ENCODE data around the gene ZNF358.
"Not testable (repeated sequence)": the region's sequence is repeated elsewhere in the genome, so short reads cannot be mapped to it uniquely, and the experiment has no call there.

Gene ZNF358

GRCh38 chr19:7535998-7536695 is 20.2 kb downstream of the ZNF358 start:
- DNase-seq (ENCODE audit: low spot score), result no peak

DNA sequence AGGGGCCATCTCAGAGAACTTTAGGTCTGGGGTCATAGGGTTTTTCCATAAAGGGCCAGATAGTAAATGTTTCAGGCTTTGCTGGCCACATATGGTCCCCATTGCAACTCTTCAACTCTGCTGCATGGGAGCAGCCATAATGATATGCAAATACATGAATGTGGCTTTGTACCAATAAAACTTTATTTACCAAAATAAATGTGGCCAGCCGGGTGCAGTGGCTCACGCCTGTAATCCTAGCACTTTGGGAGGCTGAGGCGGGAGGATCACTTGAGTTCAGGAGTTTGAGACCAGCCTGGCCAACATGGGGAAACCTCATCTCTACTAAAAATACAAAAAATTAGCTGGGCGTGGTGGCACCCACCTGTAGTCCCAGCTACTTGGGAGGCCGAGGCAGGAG is 23.1 kb downstream of the ZNF358 start:
- DNase-seq (ENCODE audit: low spot score), result not testable (repeated sequence)

- no peak for DNase-seq (ENCODE audit: low spot score)
These were observed 24.0 kb downstream of the ZNF358 start for GRCh38 chr19:7539827-7540425.

DNA sequence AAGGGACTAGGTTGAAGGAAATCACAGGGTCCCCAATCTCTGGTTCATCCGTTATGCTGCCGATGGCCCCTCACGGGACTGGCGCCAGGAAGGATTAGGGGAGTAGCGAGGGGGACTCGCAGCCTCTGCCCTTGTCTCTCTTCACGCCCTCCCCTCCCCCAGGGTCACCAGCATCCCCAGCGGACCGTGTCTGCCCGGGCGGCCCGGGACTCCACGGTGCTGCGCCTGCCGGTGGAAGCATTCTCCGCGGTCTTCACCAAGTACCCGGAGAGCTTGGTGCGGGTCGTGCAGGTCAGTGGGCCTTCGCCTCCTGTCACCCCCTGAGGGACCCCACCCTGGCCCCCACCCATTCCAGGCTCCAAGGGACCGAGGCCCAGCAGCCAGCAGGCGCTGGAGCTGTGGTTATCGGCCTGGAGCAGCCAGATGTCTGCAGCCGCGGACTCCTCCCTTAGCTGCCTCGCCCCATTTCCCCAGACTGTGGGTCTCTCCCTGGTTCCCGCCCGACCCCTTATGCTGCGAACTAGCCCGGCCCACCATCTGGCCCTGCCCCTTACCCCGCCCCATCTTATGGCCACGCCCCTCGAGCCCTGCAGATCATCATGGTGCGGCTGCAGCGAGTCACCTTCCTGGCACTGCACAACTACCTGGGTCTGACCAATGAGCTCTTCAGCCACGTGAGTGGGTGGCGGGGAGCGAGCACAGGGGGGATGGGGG is 25.0 kb downstream of the ZNF358 start:
- DNase-seq (ENCODE audit: low spot score), result no peak

DNA sequence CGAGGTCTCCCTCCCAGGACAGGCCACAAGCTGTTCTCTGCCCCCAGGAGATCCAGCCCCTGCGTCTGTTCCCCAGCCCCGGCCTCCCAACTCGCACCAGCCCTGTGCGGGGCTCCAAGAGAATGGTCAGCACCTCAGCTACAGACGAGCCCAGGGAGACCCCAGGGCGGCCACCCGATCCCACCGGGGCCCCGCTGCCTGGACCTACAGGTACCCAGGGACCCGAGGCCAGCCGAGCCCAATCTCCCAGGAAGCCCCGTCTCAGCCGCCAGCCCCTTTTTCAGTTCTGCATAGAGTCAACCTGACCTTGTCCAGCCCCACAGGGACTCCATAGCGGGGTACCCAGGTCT is 25.5 kb downstream of the ZNF358 start:
- no peak for DNase-seq (ENCODE audit: low spot score)

- no peak for DNase-seq (ENCODE audit: low spot score)
These were observed 26.0 kb downstream of the ZNF358 start for GRCh38 chr19:7541828-7542443.

DNA sequence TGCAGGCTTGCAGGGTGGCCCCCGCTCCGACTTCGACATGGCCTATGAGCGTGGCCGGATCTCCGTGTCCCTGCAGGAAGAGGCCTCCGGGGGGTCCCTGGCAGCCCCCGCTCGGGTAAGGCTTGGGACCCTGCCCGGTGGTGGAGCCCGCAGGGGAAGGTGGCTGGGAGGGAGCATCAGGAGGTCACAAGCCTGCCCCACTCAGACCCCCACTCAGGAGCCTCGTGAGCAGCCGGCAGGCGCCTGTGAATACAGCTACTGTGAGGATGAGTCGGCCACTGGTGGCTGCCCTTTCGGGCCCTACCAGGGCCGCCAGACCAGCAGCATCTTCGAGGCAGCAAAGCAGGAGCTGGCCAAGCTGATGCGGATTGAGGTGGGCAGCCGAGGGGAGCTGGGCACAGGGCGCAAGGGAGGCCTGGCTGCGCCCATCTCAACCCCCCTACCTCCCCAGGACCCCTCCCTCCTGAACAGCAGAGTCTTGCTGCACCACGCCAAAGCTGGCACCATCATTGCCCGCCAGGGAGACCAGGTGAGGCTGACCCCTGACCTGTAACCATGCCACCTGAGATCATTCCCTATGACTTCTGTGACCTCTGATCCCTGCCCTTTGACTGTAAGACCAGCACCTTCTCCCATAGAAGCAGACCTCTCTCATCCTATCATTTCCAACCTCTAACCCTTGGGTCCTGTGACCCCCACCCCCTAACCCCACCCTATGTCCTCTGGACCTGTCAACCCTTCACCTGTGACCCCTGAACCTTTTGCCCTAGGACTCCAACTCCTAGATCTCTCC is 26.8 kb downstream of the ZNF358 start:
- no peak for DNase-seq (ENCODE audit: low spot score)

GRCh38 chr19:7544626-7545025 is 28.7 kb downstream of the ZNF358 start:
- DNase-seq (ENCODE audit: low spot score), result no peak

GRCh38 chr19:7545300-7545699 is 29.4 kb downstream of the ZNF358 start:
- no peak for DNase-seq (ENCODE audit: low spot score)

DNA sequence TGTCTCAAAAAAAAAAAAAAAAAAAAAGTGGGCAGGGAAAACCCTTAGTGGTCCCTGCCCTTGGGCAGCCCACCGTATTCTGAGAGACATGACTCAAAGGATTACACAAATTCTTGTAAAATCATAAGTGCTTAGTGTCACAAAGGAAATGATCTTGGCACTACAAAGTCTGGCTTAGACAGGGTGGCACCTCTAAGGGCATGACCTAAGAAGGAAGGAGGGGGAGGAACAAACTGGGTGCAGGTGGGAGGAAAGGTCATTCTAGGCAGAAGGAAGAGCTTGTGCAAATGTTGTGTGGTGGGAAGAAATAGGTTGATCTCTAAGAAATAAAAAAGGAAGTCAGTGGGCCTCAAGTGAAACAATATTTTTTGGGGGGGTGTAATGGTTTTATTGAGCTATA is 30.0 kb downstream of the ZNF358 start:
- peak; percentile 14 for DNase-seq (ENCODE audit: low spot score)

- no peak for DNase-seq (ENCODE audit: low spot score)
These were observed 31.3 kb downstream of the ZNF358 start for GRCh38 chr19:7547159-7547558.

DNA sequence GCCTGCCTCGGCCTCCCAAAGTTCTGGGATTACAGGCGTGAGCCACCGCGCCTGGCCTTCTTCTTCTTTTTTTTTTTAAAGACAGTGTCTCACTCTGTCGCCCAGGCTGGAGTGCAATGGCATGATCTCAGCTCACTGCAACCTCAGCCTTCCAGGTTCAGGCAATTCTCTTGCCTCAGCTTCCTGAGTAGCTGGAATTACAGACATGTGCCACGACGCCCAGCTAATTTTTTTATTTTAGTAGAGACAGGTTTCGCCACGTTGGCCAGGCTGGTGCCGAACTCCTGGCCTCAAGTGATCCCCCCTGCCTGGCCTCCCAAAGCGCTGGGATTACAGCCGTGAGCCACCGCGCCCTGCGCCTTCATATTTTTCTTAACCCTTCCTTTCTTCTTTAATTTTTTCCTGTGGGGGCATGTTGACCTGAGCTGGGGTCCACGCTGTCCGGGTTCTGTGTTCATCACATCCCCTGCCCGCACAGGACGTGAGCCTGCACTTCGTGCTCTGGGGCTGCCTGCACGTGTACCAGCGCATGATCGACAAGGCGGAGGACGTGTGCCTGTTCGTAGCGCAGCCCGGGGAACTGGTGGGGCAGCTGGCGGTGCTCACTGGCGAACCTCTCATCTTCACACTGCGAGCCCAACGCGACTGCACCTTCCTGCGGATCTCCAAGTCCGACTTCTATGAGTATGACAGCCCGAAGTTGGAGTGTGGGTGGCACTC is 33.7 kb downstream of the ZNF358 start:
- DNase-seq (ENCODE audit: low spot score), result no peak

- no peak for DNase-seq (ENCODE audit: low spot score)
These were observed 34.4 kb downstream of the ZNF358 start for GRCh38 chr19:7550169-7550770.

GRCh38 chr19:7550987-7551761 is 35.3 kb downstream of the ZNF358 start:
- no peak for DNase-seq (ENCODE audit: low spot score)

DNA sequence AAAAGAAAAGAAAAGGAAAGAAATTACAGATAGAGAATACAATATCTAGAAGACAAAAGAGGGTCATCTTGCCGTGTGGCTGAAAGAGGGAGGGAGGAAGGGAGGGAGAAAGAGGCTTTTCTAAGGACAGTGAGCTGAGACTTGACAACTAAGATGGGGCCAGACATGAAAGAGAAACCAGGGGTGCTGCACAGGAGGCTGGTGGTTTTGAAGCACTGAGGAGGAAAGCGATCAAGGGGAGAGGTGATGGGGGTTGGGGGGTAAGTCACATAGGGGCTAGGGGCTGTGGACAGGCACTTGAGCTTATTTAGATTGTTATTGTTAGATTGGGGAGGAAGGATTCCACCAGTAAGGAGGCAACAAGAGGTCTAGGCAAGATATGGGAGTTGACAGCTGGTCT is 36.9 kb downstream of the ZNF358 start:
- DNase-seq (ENCODE audit: low spot score), result no peak

- DNase-seq (ENCODE audit: low spot score), result no peak
These were observed 38.7 kb downstream of the ZNF358 start for GRCh38 chr19:7554565-7554964.

DNA sequence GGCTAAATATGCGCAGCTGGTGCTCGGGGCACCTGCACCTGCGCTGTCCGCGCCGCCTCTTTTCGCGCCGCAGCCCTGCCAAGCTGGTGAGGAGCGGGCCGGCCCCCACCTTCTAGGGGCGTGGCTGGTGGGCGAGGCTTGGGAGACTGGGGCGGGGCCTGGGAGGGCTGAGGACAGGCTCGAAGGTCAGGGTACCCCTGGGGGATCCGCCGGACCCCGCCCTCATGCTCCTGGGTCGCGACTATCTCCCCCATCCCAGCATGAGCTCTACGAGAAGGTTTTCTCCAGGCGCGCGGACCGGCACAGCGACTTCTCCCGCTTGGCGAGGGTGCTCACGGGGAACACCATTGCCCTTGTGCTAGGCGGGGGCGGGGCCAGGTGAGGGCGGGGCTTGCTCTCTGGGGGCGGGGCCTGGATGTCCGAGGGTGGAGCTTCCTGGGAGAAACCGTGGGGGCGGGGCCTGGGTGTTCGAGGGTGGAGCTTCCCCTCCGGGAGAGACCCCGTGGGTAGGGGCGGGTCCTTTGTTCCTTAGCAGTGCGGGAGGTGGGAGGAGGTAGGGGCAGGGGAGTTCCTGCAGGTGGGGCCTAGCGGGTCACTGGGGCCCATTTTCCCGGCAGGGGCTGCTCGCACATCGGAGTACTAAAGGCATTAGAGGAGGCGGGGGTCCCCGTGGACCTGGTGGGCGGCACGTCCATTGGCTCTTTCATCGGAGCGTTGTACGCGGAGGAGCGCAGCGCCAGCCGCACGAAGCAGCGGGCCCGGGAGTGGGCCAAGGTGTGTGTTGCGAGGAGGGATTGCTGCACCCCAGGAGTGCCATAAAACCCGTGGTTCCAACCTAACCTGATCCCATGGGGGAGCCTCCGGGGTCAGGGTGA is 39.3 kb downstream of the ZNF358 start:
- no peak for DNase-seq (ENCODE audit: low spot score)

- DNase-seq (ENCODE audit: low spot score), result no peak
These were observed 40.9 kb downstream of the ZNF358 start for GRCh38 chr19:7556696-7557315.

DNA sequence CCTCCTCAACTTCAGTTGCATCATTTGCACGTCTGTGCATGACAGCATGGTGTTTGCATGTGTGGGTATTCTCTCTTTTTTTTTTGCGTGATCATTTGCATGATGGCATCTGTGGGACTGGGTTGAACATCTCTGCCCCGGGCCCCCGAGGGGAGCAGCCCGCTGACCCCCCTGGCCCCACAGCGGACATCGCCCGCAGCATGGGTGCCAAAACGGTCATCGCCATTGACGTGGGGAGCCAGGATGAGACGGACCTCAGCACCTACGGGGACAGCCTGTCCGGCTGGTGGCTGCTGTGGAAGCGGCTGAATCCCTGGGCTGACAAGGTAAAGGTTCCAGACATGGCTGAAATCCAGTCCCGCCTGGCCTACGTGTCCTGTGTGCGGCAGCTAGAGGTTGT is 42.8 kb downstream of the ZNF358 start:
- no peak for DNase-seq (ENCODE audit: low spot score)
